Mesenchymal stem cell (in vitro differentiated cells and primary cell): ENCODE data around the gene MYLK2.

Experiments used
- DNase-seq: peaks from one replicate; pipeline ENCODE4 v3.0.0-alpha.2; 2013
- H2AFZ ChIP-seq: one replicate; pipeline ENCODE4 v1.6.1; 2013; ENCODE audit warnings: low read depth, mild to moderate bottlenecking, control low read depth, inconsistent platforms, low read length, moderate library complexity
- H2AK5ac ChIP-seq: 2 replicates; pipeline ENCODE4 v1.6.1; 2013; ENCODE audit warnings: low read length, moderate library complexity, mild to moderate bottlenecking, inconsistent platforms; ENCODE audit not compliant: severe bottlenecking
- H2BK120ac ChIP-seq: one replicate; pipeline ENCODE4 v1.6.1; 2013; ENCODE audit warnings: low read depth, mild to moderate bottlenecking, inconsistent platforms, low read length, moderate library complexity
- H2BK12ac ChIP-seq, 2 experiments: one replicate each; pipeline ENCODE4 v1.6.1; 2013; ENCODE audit warnings: inconsistent platforms in 2 of 2, low read length in 2 of 2, mild to moderate bottlenecking in 2 of 2, moderate library complexity in 2 of 2, control low read depth in 1 of 2
- H2BK15ac ChIP-seq: one replicate; pipeline ENCODE4 v1.6.1; 2013; ENCODE audit warnings: mild to moderate bottlenecking, low read depth, inconsistent platforms; ENCODE audit not compliant: poor library complexity, severe bottlenecking
- H2BK5ac ChIP-seq: 2 replicates; pipeline ENCODE4 v1.6.1; 2013; ENCODE audit warnings: low read depth, mild to moderate bottlenecking, low read length, control low read depth, inconsistent platforms; ENCODE audit not compliant: poor library complexity, severe bottlenecking
- H3K14ac ChIP-seq, 2 experiments: one replicate each; pipeline ENCODE4 v1.6.1; 2013; ENCODE audit warnings: inconsistent platforms in 2 of 2, low read length in 2 of 2, control low read depth in 1 of 2, mild to moderate bottlenecking in 1 of 2, moderate library complexity in 1 of 2
- H3K18ac ChIP-seq, 2 experiments: one replicate each; pipeline ENCODE4 v1.6.1; 2013; ENCODE audit warnings: inconsistent platforms in 2 of 2, low read length in 2 of 2, control low read depth in 1 of 2, low read depth in 1 of 2, mild to moderate bottlenecking in 1 of 2
- H3K23ac ChIP-seq, 2 experiments: one replicate each; pipeline ENCODE4 v1.6.1; 2013; ENCODE audit warnings: inconsistent platforms in 2 of 2, low read length in 2 of 2, mild to moderate bottlenecking in 2 of 2, moderate library complexity in 2 of 2, control low read depth in 1 of 2
- H3K27ac ChIP-seq: 2 replicates; pipeline ENCODE4 v1.5.1; 2013; ENCODE audit warnings: mild to moderate bottlenecking, moderate library complexity, low read length, control low read depth, inconsistent platforms; ENCODE audit not compliant: poor library complexity, severe bottlenecking
- H3K27me3 ChIP-seq, 2 experiments: 2 replicates each; pipeline versions ENCODE4 v1.6.1 to v1.7.0; 2013; ENCODE audit warnings: low read length in 2 of 2, mild to moderate bottlenecking in 2 of 2, moderate library complexity in 2 of 2, control low read depth in 1 of 2, inconsistent platforms in 1 of 2; ENCODE audit not compliant: control insufficient read depth in 1 of 2, insufficient read depth in 1 of 2
- H3K36me3 ChIP-seq, 2 experiments: 2 replicates each; pipeline versions ENCODE4 v1.6.1 to v1.7.0; 2013; ENCODE audit warnings: low read length in 2 of 2, control low read depth in 1 of 2, inconsistent platforms in 1 of 2, low read depth in 1 of 2, mild to moderate bottlenecking in 1 of 2; ENCODE audit not compliant: insufficient read depth in 2 of 2, control insufficient read depth in 1 of 2
- H3K4ac ChIP-seq, 2 experiments: one replicate each; pipeline ENCODE4 v1.6.1; 2013; ENCODE audit warnings: inconsistent platforms in 2 of 2, low read length in 2 of 2, mild to moderate bottlenecking in 2 of 2, moderate library complexity in 2 of 2, control low read depth in 1 of 2, low read depth in 1 of 2
- H3K4me1 ChIP-seq: 2 replicates; pipeline ENCODE4 v1.6.1; 2013; ENCODE audit warnings: low read depth, low read length, control low read depth; ENCODE audit not compliant: control insufficient read depth, insufficient read depth
- H3K4me2 ChIP-seq: 2 replicates; pipeline ENCODE4 v1.6.1; 2013; ENCODE audit warnings: low read length, mild to moderate bottlenecking, inconsistent platforms; ENCODE audit not compliant: poor library complexity, severe bottlenecking
- H3K4me3 ChIP-seq, 2 experiments: 2 replicates each; pipeline versions ENCODE4 v1.5.1 to v1.7.0; 2013; ENCODE audit warnings: low read length in 2 of 2, mild to moderate bottlenecking in 2 of 2, control low read depth in 1 of 2, low read depth in 1 of 2; ENCODE audit not compliant: insufficient read depth in 1 of 2
- H3K79me1 ChIP-seq: replicated peaks from 2 replicates; pipeline ENCODE4 v1.6.1; 2013; ENCODE audit warnings: mild to moderate bottlenecking, control low read depth, low read length, inconsistent platforms; ENCODE audit not compliant: poor library complexity, severe bottlenecking
- H3K9ac ChIP-seq: 2 replicates; pipeline ENCODE4 v1.7.0; 2013; ENCODE audit warnings: mild to moderate bottlenecking, low read length, moderate library complexity
- H3K9me3 ChIP-seq: 2 replicates; pipeline ENCODE4 v1.7.0; 2013; ENCODE audit warnings: mild to moderate bottlenecking, low read length; ENCODE audit not compliant: control insufficient read depth
- H4K8ac ChIP-seq: one replicate; pipeline ENCODE4 v1.6.1; 2013; ENCODE audit warnings: inconsistent platforms, mild to moderate bottlenecking, low read length, moderate library complexity
- H4K91ac ChIP-seq: one replicate; pipeline ENCODE4 v1.6.1; 2013; ENCODE audit warnings: mild to moderate bottlenecking, low read length, inconsistent platforms
- WGBS: methylation state at CpG from one replicate; pipeline ENCODE4 v1.1.7; 2013; ENCODE audit warnings: mixed read lengths; 5-methylcytosine and 5-hydroxymethylcytosine counted together

MYLK2 gene

GRCh38 chr20:31788578-31788977 is 30.6 kb upstream of the MYLK2 start:
- H3K14ac ChIP-seq, result no peak overlapping the region
- no peak overlapping the region for H4K91ac ChIP-seq
- peaks cover 0 to 20% of the 10 kb centered on the region in 2 experiments for H3K36me3 ChIP-seq
- no peak overlapping the region for H2BK15ac ChIP-seq
- no peak overlapping the region for H3K27ac ChIP-seq
- H2BK5ac ChIP-seq, result no peak overlapping the region
- no peak overlapping the region for H3K9ac ChIP-seq
- H2AFZ ChIP-seq, result no peak overlapping the region
- H3K4me2 ChIP-seq, result no peak overlapping the region
- peaks cover 20% of the 10 kb centered on the region for H3K79me1 ChIP-seq
- no peak overlapping the region for H2BK12ac ChIP-seq
- no peak overlapping the region for H3K23ac ChIP-seq
- H3K4me1 ChIP-seq, result peaks cover 4% of the 10 kb centered on the region
- no peak overlapping the region for H3K18ac ChIP-seq
- peak overlapping the region; percentile 24 for H2AK5ac ChIP-seq
- H3K9me3 ChIP-seq, result no peaks in the 10 kb centered on the region
- H2BK120ac ChIP-seq, result no peak overlapping the region
- H3K4ac ChIP-seq, result no peak overlapping the region
- H4K8ac ChIP-seq, result peak overlapping the region; percentile 57
- WGBS, result 64% methylated on average over 3 of the region's 3 CpGs
- no peaks in the 10 kb centered on the region for H3K27me3 ChIP-seq
- no peak for DNase-seq
- H3K4me3 ChIP-seq, result no peak overlapping the region

GRCh38 chr20:31790401-31790800 is 28.8 kb upstream of the MYLK2 start:
- no peak for DNase-seq
- Histone ChIP-seq H3K36me3 (peaks cover 0 to 28% of the 10 kb centered on the region in 2 experiments), H3K4me1 (peaks cover 4% of the 10 kb centered on the region), H4K8ac (no peak overlapping the region), H2BK15ac (no peak overlapping the region), H3K4me2 (no peak overlapping the region), H3K4ac (no peak overlapping the region), H2AK5ac (no peak overlapping the region), H3K27me3 (no peaks in the 10 kb centered on the region), H3K9ac (no peak overlapping the region), H3K4me3 (no peak overlapping the region), H3K23ac (no peak overlapping the region), H2BK5ac (no peak overlapping the region), H3K9me3 (no peaks in the 10 kb centered on the region), H3K27ac (no peak overlapping the region), H2BK120ac (no peak overlapping the region), H3K14ac (no peak overlapping the region), H3K79me1 (peaks cover 17% of the 10 kb centered on the region), H4K91ac (no peak overlapping the region), H3K18ac (no peak overlapping the region), H2BK12ac (no peak overlapping the region), H2AFZ (no peak overlapping the region)
- whole genome bisulfite sequencing, result 92% methylated on average over 3 of the region's 3 CpGs

GRCh38 chr20:31797364-31797763 is 21.8 kb upstream of the MYLK2 start:
- Histone ChIP-seq H3K36me3 (peaks cover 6 to 53% of the 10 kb centered on the region in 2 experiments), H2BK5ac (no peak overlapping the region), H3K18ac (no peak overlapping the region), H3K4me3 (no peak overlapping the region), H3K27ac (no peak overlapping the region), H2BK120ac (no peak overlapping the region), H3K79me1 (peaks cover 9% of the 10 kb centered on the region), H2AFZ (no peak overlapping the region), H2BK12ac (no peak overlapping the region), H3K23ac (no peak overlapping the region), H2BK15ac (no peak overlapping the region), H4K91ac (no peak overlapping the region), H3K9ac (no peak overlapping the region), H3K4me1 (no peaks in the 10 kb centered on the region), H3K27me3 (no peaks in the 10 kb centered on the region), H3K9me3 (no peaks in the 10 kb centered on the region), H2AK5ac (no peak overlapping the region), H3K4ac (no peak overlapping the region), H3K14ac (no peak overlapping the region), H3K4me2 (no peak overlapping the region), H4K8ac (no peak overlapping the region)
- WGBS, result 99% methylated on average over 3 of the region's 3 CpGs
- DNase-seq, result no peak

GRCh38 chr20:31801508-31801907 is 17.6 kb upstream of the MYLK2 start:
- no peak overlapping the region for H3K4ac ChIP-seq
- H4K91ac ChIP-seq, result no peak overlapping the region
- no peak overlapping the region for H3K18ac ChIP-seq
- no peak overlapping the region for H3K27ac ChIP-seq
- no peaks in the 10 kb centered on the region for H3K27me3 ChIP-seq
- no peaks in the 10 kb centered on the region for H3K4me1 ChIP-seq
- H3K4me3 ChIP-seq, result no peak overlapping the region
- H2BK15ac ChIP-seq, result no peak overlapping the region
- no peak overlapping the region for H4K8ac ChIP-seq
- no peak overlapping the region for H3K9ac ChIP-seq
- H3K9me3 ChIP-seq, result no peaks in the 10 kb centered on the region
- no peak overlapping the region for H2AFZ ChIP-seq
- WGBS, result 97% methylated on average over 7 of the region's 7 CpGs
- no peak overlapping the region for H2BK12ac ChIP-seq
- H3K14ac ChIP-seq, result no peak overlapping the region
- no peak overlapping the region for H2AK5ac ChIP-seq
- H2BK5ac ChIP-seq, result no peak overlapping the region
- DNase-seq, result no peak
- H3K23ac ChIP-seq, result no peak overlapping the region
- H3K79me1 ChIP-seq, result peaks cover 6% of the 10 kb centered on the region
- H3K4me2 ChIP-seq, result no peak overlapping the region
- peaks cover 8 to 41% of the 10 kb centered on the region in 2 experiments for H3K36me3 ChIP-seq
- no peak overlapping the region for H2BK120ac ChIP-seq
